GM12878 (cell line): ENCODE data around the gene DNAH5. TPM values are rescaled to one million over a fixed set of nuclear protein-coding genes. Genes with fewer than 3 reads are reported as not detected.

Source experiments
- ATAC-seq: fragments of 200-7000 bp; cut with Tn5 transposase; 3 replicates; pipeline ENCODE4 v1.9.1; 2020; ENCODE audit warnings: mild to moderate bottlenecking, moderate library complexity
- BruUV-seq: library from RNA; stranded (reverse); fragments of 400-500 nt; replicated peaks from 2 replicates; lab custom pipeline; 2021; lab: Mats Ljungman, UMichigan
- CTCF ChIA-PET: fragments of 300-600 bp; sonication (Branson Sonifier 250); formaldehyde crosslinking; extraction: SDS; loops from one replicate; lab custom pipeline; 2021; ENCODE audit warnings: inconsistent platforms; lab: Yijun Ruan, JAX
- POLR2A ChIA-PET: fragments of 350-600 bp; formaldehyde crosslinking; extraction: SDS; loops from one replicate; lab custom pipeline; 2021; ENCODE audit warnings: inconsistent platforms; lab: Charles Lee
- RAD21 ChIA-PET: fragments of 300-600 bp; sonication (Branson Sonifier 250); formaldehyde crosslinking; loops from one replicate; lab custom pipeline; 2023; ENCODE audit warnings: antibody characterized with exemption; ENCODE audit not compliant: unreplicated experiment; lab: Charles Lee
- SMC1A ChIA-PET: fragments of 300-600 bp; sonication (Branson Sonifier 250); formaldehyde crosslinking; loops from one replicate; lab custom pipeline; 2023; ENCODE audit not compliant: unreplicated experiment, uncharacterized antibody; lab: Charles Lee
- DNase-seq: peaks from one replicate; pipeline ENCODE4 v3.0.0-alpha.2; 2011; ENCODE audit warnings: low read depth, low spot score
- FAIRE-seq: peaks from 3 replicates; lab custom pipeline; 2011; peaks lifted over from hg19 to GRCh38; lab: Jason Lieb, UNC
- H2AFZ ChIP-seq: 2 replicates; pipeline ENCODE4 v1.6.0; 2011; ENCODE audit warnings: low read depth, low read length, control low read depth; ENCODE audit not compliant: control insufficient read depth
- H3K27ac ChIP-seq: 2 replicates; pipeline ENCODE4 v1.5.1; 2011; ENCODE audit warnings: control low read depth; ENCODE audit not compliant: control insufficient read depth, insufficient read depth
- H3K27me3 ChIP-seq, 2 experiments: replicated peaks in 1 of 2; 2 replicates each; pipeline versions ENCODE4 v1.6.0 to v1.6.1; 2011; ENCODE audit warnings: low read length in 1 of 2; ENCODE audit not compliant: control insufficient read depth in 2 of 2, insufficient read depth in 2 of 2
- H3K36me3 ChIP-seq, 2 experiments: 2 replicates each; pipeline ENCODE4 v1.5.1; 2011; ENCODE audit warnings: low read length in 1 of 2; ENCODE audit not compliant: control insufficient read depth in 2 of 2, insufficient read depth in 2 of 2
- H3K4me1 ChIP-seq: 2 replicates; pipeline ENCODE4 v1.6.1; 2011; ENCODE audit warnings: mild to moderate bottlenecking, low read length, moderate library complexity, mixed read lengths; ENCODE audit not compliant: control insufficient read depth, insufficient read depth
- H3K4me2 ChIP-seq: 2 replicates; pipeline ENCODE4 v1.6.0; 2011; ENCODE audit warnings: control low read depth; ENCODE audit not compliant: control insufficient read depth, insufficient read depth
- H3K4me3 ChIP-seq: fragments of 200-600 bp; sonication (generic); 2 replicates; pipeline ENCODE4 v1.5.1; 2016
- H3K79me2 ChIP-seq: 2 replicates; pipeline ENCODE4 v1.6.0; 2011; ENCODE audit warnings: low read length; ENCODE audit not compliant: control insufficient read depth, insufficient read depth
- H3K9ac ChIP-seq: 2 replicates; pipeline ENCODE4 v1.8.0; 2011; ENCODE audit warnings: low read length, control low read depth, mixed read lengths; ENCODE audit not compliant: control insufficient read depth, insufficient read depth
- H3K9me3 ChIP-seq: replicated peaks from 3 replicates; pipeline ENCODE4 v1.5.1; 2011; ENCODE audit warnings: mild to moderate bottlenecking, low read length; ENCODE audit not compliant: control insufficient read depth, insufficient read depth
- H4K20me1 ChIP-seq: 2 replicates; pipeline ENCODE4 v1.6.0; 2011; ENCODE audit not compliant: control insufficient read depth, insufficient read depth
- CHD1 ChIP-seq: IDR thresholded peaks from 2 replicates; pipeline ENCODE4 v1.6.1; 2012; ENCODE audit warnings: low read depth, low read length, improper control_type of control experiment
- CREM ChIP-seq: IDR thresholded peaks from 2 replicates; pipeline ENCODE4 v1.6.1; 2014; ENCODE audit warnings: antibody characterized with exemption, low read depth
- CTCF ChIP-seq, 3 experiments: IDR thresholded peaks in 2 of 3; conservative IDR thresholded peaks in 1 of 3; 2 replicates each; pipeline ENCODE4 v1.5.1; 2011; ENCODE audit warnings: low read depth in 3 of 3, low read length in 3 of 3, mild to moderate bottlenecking in 3 of 3, control low read depth in 2 of 3, moderate library complexity in 2 of 3, inconsistent platforms in 1 of 3, mixed read lengths in 1 of 3; ENCODE audit not compliant: control insufficient read depth in 2 of 3, insufficient read depth in 1 of 3; ENCODE audit errors: extremely low read depth in 1 of 3
- E2F8 ChIP-seq: fragments of 450-650 bp; IDR thresholded peaks from 2 replicates; pipeline ENCODE4 v1.6.1; 2018; ENCODE audit warnings: mild to moderate bottlenecking, low read depth, moderate library complexity; ENCODE audit not compliant: partially characterized antibody
- ETV6 ChIP-seq, 2 experiments: fragments of 450-650 bp in 1 of 2; IDR thresholded peaks in 1 of 2; conservative IDR thresholded peaks in 1 of 2; 2 replicates each; pipeline ENCODE4 v1.6.1; 2014; ENCODE audit warnings: antibody characterized with exemption in 1 of 2, borderline replicate concordance in 1 of 2, low read depth in 1 of 2, mild to moderate bottlenecking in 1 of 2, moderate library complexity in 1 of 2
- FOXK2 ChIP-seq: fragments of 450-650 bp; IDR thresholded peaks from 2 replicates; pipeline ENCODE4 v1.6.1; 2017; ENCODE audit warnings: mild to moderate bottlenecking, moderate library complexity
- IRF5 ChIP-seq: fragments of 450-650 bp; IDR thresholded peaks from 2 replicates; pipeline ENCODE4 v1.6.1; 2017; ENCODE audit warnings: borderline replicate concordance
- JUND ChIP-seq: IDR thresholded peaks from 2 replicates; pipeline ENCODE4 v1.6.1; 2012; ENCODE audit warnings: low read depth, mild to moderate bottlenecking, low read length, improper control_type of control experiment, moderate library complexity
- KLF5 ChIP-seq: fragments of 450-650 bp; IDR thresholded peaks from 2 replicates; pipeline ENCODE4 v1.6.1; 2014; ENCODE audit warnings: mild to moderate bottlenecking; ENCODE audit not compliant: partially characterized antibody
- MLLT1 ChIP-seq: fragments of 450-650 bp; IDR thresholded peaks from 2 replicates; pipeline ENCODE4 v1.6.1; 2016; ENCODE audit warnings: mild to moderate bottlenecking
- POLR2A ChIP-seq: IDR thresholded peaks from 2 replicates; pipeline ENCODE4 v1.6.1; 2011; ENCODE audit warnings: low read depth, mild to moderate bottlenecking, low read length
- POLR2AphosphoS2 ChIP-seq: IDR thresholded peaks from 2 replicates; pipeline ENCODE4 v1.6.1; 2011; ENCODE audit warnings: low read depth, mild to moderate bottlenecking, low read length, improper control_type of control experiment, moderate library complexity
- RCOR1 ChIP-seq: conservative IDR thresholded peaks from 2 replicates; pipeline ENCODE4 v1.6.1; 2012; ENCODE audit warnings: low read depth, low read length, improper control_type of control experiment
- RELA ChIP-seq: fragments of 450-650 bp; IDR thresholded peaks from 2 replicates; pipeline ENCODE4 v1.8.0; 2014; ENCODE audit warnings: borderline replicate concordance; ENCODE audit not compliant: partially characterized antibody
- SMAD5 ChIP-seq: IDR thresholded peaks from 2 replicates; pipeline ENCODE4 v1.6.1; 2016; ENCODE audit warnings: antibody characterized with exemption, low read depth
- SREBF2 ChIP-seq: IDR thresholded peaks from 2 replicates; pipeline ENCODE4 v1.6.1; 2012; ENCODE audit warnings: mild to moderate bottlenecking, low read length
- ZZZ3 ChIP-seq: IDR thresholded peaks from 2 replicates; pipeline ENCODE4 v1.6.1; 2011; ENCODE audit warnings: low read depth; ENCODE audit not compliant: control insufficient read depth, insufficient read length
- WGBS: methylation state at CpG from one replicate; pipeline ENCODE4 v1.1.6; 2016; ENCODE audit warnings: low lambda C conversion rate; ENCODE audit not compliant: insufficient replicate concordance, insufficient coverage; ENCODE audit errors: missing lambda C conversion rate; 5-methylcytosine and 5-hydroxymethylcytosine counted together
- in situ Hi-C: fragments of 300-500 bp; cut with MboI; formaldehyde crosslinking; loops from 9 replicates; pipeline ENCODE4 v1.14.3; 2018; ENCODE audit warnings: mixed read lengths
- intact Hi-C: fragments of 100-400 bp; cut with micrococcal nuclease; formaldehyde crosslinking; loops from one replicate; pipeline ENCODE4 v1.14.2; 2022; ENCODE audit not compliant: unreplicated experiment
- polyA plus RNA-seq, 11 experiments: library from polyadenylated mRNA; depleted of rRNA in 4 of 11; unstranded in 6 of 11; stranded (reverse) in 5 of 11; fragments of >200 nt; fragmentation: Nextera tagmentation in 4 of 11; fragmentation: Illumina TruSeq in 1 of 11; extraction: Ambion mirVana in 4 of 11; extraction: Trizol in 1 of 11; gene quantifications; 1 replicate in 1 of 11; 2 replicates in 10 of 11; pipeline versions ENCODE4 v1.2.1 to v1.2.3, GENCODE V29; 2011 to 2016; ENCODE audit warnings: inconsistent platforms in 2 of 11, missing spikeins in 2 of 11, low read depth in 1 of 11
- total RNA-seq, 4 experiments: library from RNA; depleted of rRNA in 3 of 4; stranded (reverse); fragments of >200 nt in 3 of 4; fragmentation: Illumina TruSeq in 1 of 4; extraction: Trizol in 1 of 4; gene quantifications; 2 replicates each; pipeline versions ENCODE4 v1.2.1 to v1.2.3, GENCODE V29; 2013 to 2021

Gene DNAH5
- total and polyA plus RNA-seq, 10 of the 15 experiments (the other 5 are each of a cell fraction or from before 2014, with no cell fraction given), result under 0.01 to 0.30 (median 0.07) TPM; not detected in 7

- H3K4me2 ChIP-seq, result no peak overlapping the region
- CTCF ChIA-PET, result interaction anchor here (0.8 to 2.2 kb wide), 4 partner anchors 11 to 368 kb away, joined by 3 to 17 read pairs (median 4); no protein-coding TSS in a partner anchor
- no peak for DNase-seq
These were observed 49.4 kb upstream of the DNAH5 start for GRCh38 chr5:13993926-13994325.

More at GRCh38 chr5:13993926-13994325, 49.4 kb upstream of the DNAH5 start:
- Histone ChIP-seq H3K36me3 (no peaks in the 10 kb centered on the region), H2AFZ (no peak overlapping the region), H4K20me1 (no peaks in the 10 kb centered on the region), H3K9ac (no peak overlapping the region), H3K79me2 (no peaks in the 10 kb centered on the region), H3K27ac (no peak overlapping the region), H3K4me3 (no peak overlapping the region), H3K27me3 (peaks cover 0 to 4% of the 10 kb centered on the region in 2 experiments; a peak in 1 of 4 replicates), H3K4me1 (no peaks in the 10 kb centered on the region), H3K9me3 (no peaks in the 10 kb centered on the region; the same call in 2 of the 3 replicates)
- BruUV-seq, result no TSS peak
- POLR2A ChIA-PET, result no interaction called here
- ATAC-seq, result no peak
- FAIRE-seq, result no peak
- TF ChIP-seq ETV6 (conservative IDR thresholded peaks at IDR 0.05 in 1 of 2, IDR thresholded peaks at IDR 0.05 in 1 of 2; ENCODE audit: borderline replicate concordance in 1 of 2, low read depth in 1 of 2) (no peak), KLF5 (no peak), FOXK2 (no peak), CREM (no peak), ZZZ3 (no peak), MLLT1 (no peak), RCOR1 (no peak), CHD1 (no peak), POLR2AphosphoS2 (no peak), SREBF2 (no peak), E2F8 (no peak), POLR2A (no peak), IRF5 (no peak), JUND (no peak), SMAD5 (no peak), RELA (no peak), CTCF (IDR thresholded peaks at IDR 0.05 in 2 of 3, conservative IDR thresholded peaks at IDR 0.05 in 1 of 3; ENCODE audit: control insufficient read depth in 2 of 3, extremely low read depth in 1 of 3, insufficient read depth in 1 of 3, low read depth in 3 of 3, low read length in 3 of 3) (no peak)
- intact Hi-C loops (loop anchor here (2.0 to 5.0 kb wide), 2 partner anchors 218 to 277 kb away; no protein-coding TSS in a partner anchor), in situ Hi-C loops (loop anchor here (25.0 kb wide), 1 partner anchor 368 kb away; no protein-coding TSS in a partner anchor)
- WGBS, result 66% methylated on average over 11 of the region's 11 CpGs
- SMC1A ChIA-PET, result interaction anchor here (0.9 to 1.4 kb wide), 4 partner anchors 114 to 358 kb away, joined by 3 read pairs; no protein-coding TSS in a partner anchor
- RAD21 ChIA-PET, result interaction anchor here (1.1 kb wide), 1 partner anchor 18 kb away, joined by 3 read pairs; no protein-coding TSS in a partner anchor
